GM19099 (cell line): ENCODE data around the gene SLIT1.

Source experiments
- POLR2A ChIP-seq: IDR thresholded peaks from 3 replicates; pipeline ENCODE4 v1.6.1; 2011; ENCODE audit warnings: low read depth; ENCODE audit not compliant: insufficient read length; ENCODE audit errors: extremely low read depth

Gene SLIT1

GRCh38 chr10:97123765-97124164, 62.0 kb downstream of the SLIT1 start:
- TF ChIP-seq POLR2A, result no peak

GRCh38 chr10:97121041-97121440, 64.7 kb downstream of the SLIT1 start:
- no peak for TF ChIP-seq POLR2A

DNA sequence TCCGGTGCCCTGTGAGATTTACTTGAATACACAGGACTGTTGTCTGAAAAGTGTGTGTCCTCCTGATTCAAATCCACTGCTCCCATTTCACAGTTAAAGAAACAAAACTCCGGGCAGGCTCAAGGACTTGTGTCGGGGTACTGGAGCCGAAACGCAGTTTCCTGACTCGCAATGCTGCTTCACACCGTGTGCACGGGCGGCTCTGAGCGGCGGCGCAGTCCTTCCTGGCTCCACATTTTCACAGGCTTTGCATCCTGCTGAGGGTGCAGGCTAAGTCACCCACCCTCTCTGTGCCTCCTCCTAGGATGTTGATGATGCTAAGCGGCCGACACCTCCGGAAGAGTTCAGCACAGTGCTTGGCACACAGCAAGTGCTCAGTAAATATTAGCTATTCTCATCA, 65.4 kb downstream of the SLIT1 start:
- no peak for TF ChIP-seq POLR2A

GRCh38 chr10:97119058-97119745, 66.6 kb downstream of the SLIT1 start:
- no peak for TF ChIP-seq POLR2A

GRCh38 chr10:97117372-97117771, 68.4 kb downstream of the SLIT1 start:
- TF ChIP-seq POLR2A, result no peak

DNA sequence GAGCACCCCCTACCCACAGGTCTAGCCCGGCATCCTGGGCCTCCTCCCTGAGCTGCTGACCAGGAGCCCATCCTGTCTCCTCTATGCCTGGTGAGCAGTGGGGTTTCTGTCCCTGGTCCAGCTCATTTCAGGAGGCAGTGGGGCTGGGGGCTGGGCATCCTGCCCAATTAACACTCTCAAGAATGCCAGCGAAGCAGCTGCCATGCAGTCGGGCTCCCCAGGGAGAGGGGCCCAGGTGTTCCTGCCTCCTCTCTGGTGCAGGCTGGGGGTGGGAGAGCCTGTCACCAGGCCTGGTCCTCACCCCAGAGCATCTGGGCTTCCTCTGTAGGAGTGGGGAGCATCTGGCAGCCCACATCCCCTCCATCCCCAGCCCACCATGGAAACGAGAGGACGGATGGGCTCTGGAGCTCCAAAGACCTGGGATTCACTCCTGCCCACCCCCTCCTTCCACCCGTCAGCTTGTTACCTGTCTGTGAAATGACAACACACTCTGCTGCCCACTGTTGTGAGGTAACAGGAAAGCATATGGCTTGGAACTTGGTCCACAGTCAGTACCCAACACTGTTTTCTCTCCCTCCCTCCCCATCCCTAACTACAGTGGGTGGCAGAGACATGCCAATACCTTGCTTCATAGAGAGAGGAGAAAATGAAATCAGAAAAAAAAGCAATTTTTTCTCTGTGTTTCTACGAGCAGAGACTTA, 69.1 kb downstream of the SLIT1 start:
- no peak for TF ChIP-seq POLR2A

DNA sequence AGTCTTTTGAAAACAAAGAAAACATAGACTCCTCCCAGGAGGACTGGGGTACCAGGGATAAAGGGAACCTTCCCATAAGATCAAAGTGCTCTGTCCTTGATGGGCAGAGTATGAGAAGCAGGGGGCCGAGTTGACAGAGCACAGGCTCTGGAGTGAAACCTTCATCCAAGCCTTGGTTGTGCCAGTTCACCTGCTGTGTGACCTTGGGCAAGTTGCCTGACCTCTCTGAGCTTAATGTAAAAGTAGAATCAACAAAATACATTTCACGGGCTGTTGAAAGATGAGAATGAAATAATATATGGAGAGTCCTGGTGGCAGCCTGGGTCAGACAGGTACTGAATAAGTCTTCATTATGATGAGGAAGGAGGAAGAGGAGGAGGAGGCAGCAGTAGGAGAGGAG, 69.9 kb downstream of the SLIT1 start:
- TF ChIP-seq POLR2A, result no peak

GRCh38 chr10:97111615-97112014, 74.1 kb downstream of the SLIT1 start:
- no peak for TF ChIP-seq POLR2A

- TF ChIP-seq POLR2A, result no peak
Measured at GRCh38 chr10:97109547-97109946, 76.2 kb downstream of the SLIT1 start.

DNA sequence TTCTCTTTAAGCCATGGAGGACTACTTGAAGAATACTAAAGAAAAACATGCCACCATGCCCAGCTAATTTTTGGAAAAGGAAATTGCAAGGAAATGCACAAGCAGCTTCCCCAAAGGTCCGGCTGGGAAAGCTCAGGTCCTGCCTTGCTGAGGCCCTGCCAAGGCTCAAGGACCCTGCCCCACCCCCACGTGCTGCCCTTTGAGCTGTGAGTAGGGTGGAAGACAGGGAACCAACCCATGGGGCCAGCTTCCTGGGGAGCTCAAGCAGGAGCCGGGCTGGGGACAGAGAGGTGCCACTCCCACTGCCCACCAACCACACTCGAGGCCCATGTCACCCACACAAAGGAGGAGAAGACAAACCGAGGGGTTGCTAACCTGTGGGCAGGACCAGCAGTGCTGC, 78.2 kb downstream of the SLIT1 start:
- TF ChIP-seq POLR2A, result no peak

GRCh38 chr10:97106207-97106606, 79.6 kb downstream of the SLIT1 start:
- TF ChIP-seq POLR2A, result no peak

- TF ChIP-seq POLR2A, result no peak
Measured at GRCh38 chr10:97105303-97105702, 80.5 kb downstream of the SLIT1 start.

GRCh38 chr10:97103316-97104080, 82.3 kb downstream of the SLIT1 start:
- no peak for TF ChIP-seq POLR2A

DNA sequence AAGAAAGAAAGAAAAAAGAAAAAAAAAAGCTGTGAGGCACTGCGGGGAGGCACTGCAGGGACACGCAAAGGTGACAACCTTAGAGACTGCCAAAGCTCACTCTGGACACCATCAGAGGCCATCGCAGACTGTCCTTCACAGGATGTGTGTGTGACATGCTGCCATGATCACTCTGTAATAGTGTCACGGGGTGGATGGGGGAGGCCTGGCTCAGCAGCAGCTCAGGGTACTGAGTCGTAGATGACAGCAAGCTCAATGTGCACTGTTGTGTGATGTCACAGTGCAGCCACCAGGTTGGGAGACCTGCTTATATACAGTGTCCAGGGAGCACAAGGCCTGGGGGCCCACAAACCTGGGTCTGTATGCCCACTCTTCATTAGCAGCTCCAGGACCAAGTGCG, 83.3 kb downstream of the SLIT1 start:
- no peak for TF ChIP-seq POLR2A

- TF ChIP-seq POLR2A, result no peak
Measured at GRCh38 chr10:97101166-97101940, 84.4 kb downstream of the SLIT1 start.
